HEK293 (cell line): Measurements from ENCODE around the gene PFDN6.
A peak's percentile ranks its signal among the peaks of the same experiment; 100 is the strongest.

Experiments used
- GLI2 ChIP-seq: fragments of 450-650 bp; formaldehyde crosslinking; IDR thresholded peaks from 2 replicates; pipeline ENCODE4; 2017; ENCODE audit warnings: missing biosample characterization, missing genetic modification characterization, low read depth, borderline replicate concordance
- GLI4 ChIP-seq: fragments of 450-650 bp; formaldehyde crosslinking; IDR thresholded peaks from 2 replicates; pipeline ENCODE4 v1.5.1; 2016; ENCODE audit warnings: missing biosample characterization, missing genetic modification characterization
- HOXA7 ChIP-seq: sonication (generic); formaldehyde crosslinking; IDR thresholded peaks from 2 replicates; pipeline ENCODE4 v1.8.1; 2022; ENCODE audit warnings: missing genetic modification reagents, borderline replicate concordance
- HOXD13 ChIP-seq: sonication (generic); formaldehyde crosslinking; IDR thresholded peaks from 2 replicates; pipeline ENCODE4 v1.8.0; 2022; ENCODE audit warnings: missing genetic modification reagents, borderline replicate concordance
- KLF10 ChIP-seq: fragments of 450-650 bp; IDR thresholded peaks from 2 replicates; pipeline ENCODE4 v1.5.1; 2018; ENCODE audit warnings: missing biosample characterization, mild to moderate bottlenecking, missing genetic modification characterization
- MYNN ChIP-seq: fragments of 450-650 bp; formaldehyde crosslinking; IDR thresholded peaks from 2 replicates; pipeline ENCODE4 v1.5.1; 2016; ENCODE audit warnings: missing biosample characterization, missing genetic modification characterization, borderline replicate concordance
- PRDM1 ChIP-seq: fragments of 450-650 bp; formaldehyde crosslinking; IDR thresholded peaks from 2 replicates; pipeline ENCODE4; 2016; ENCODE audit warnings: missing biosample characterization, missing genetic modification characterization
- PRDM2 ChIP-seq: fragments of 450-650 bp; formaldehyde crosslinking; IDR thresholded peaks from 2 replicates; pipeline ENCODE4 v1.5.1; 2016; ENCODE audit warnings: missing biosample characterization, missing genetic modification characterization, borderline replicate concordance
- REST ChIP-seq: fragments of 450-650 bp; formaldehyde crosslinking; IDR thresholded peaks from 2 replicates; pipeline ENCODE4 v1.5.1; 2016; ENCODE audit warnings: missing biosample characterization, missing genetic modification characterization
- SCRT1 ChIP-seq: fragments of 450-650 bp; formaldehyde crosslinking; IDR thresholded peaks from 2 replicates; pipeline ENCODE4 v1.5.1; 2016; ENCODE audit warnings: missing biosample characterization, missing genetic modification characterization, borderline replicate concordance
- SP2 ChIP-seq: fragments of 450-650 bp; formaldehyde crosslinking; IDR thresholded peaks from 2 replicates; pipeline ENCODE4 v1.5.1; 2016; ENCODE audit warnings: missing biosample characterization, missing genetic modification characterization
- TRIM28 ChIP-seq: IDR thresholded peaks from 2 replicates; pipeline ENCODE4 v1.6.1; 2011; ENCODE audit warnings: low read length, control low read depth, borderline replicate concordance
- WT1 ChIP-seq: fragments of 450-650 bp; formaldehyde crosslinking; IDR thresholded peaks from 2 replicates; pipeline ENCODE4 v1.5.1; 2016; ENCODE audit warnings: missing biosample characterization, missing genetic modification characterization
- ZBTB7A ChIP-seq: fragments of 450-650 bp; formaldehyde crosslinking; IDR thresholded peaks from 2 replicates; pipeline ENCODE4 v1.5.1; 2016; ENCODE audit warnings: low read depth, missing biosample characterization, missing genetic modification characterization
- ZBTB8A ChIP-seq: fragments of 450-650 bp; formaldehyde crosslinking; IDR thresholded peaks from 2 replicates; pipeline ENCODE4 v1.5.1; 2016; ENCODE audit warnings: missing biosample characterization, missing genetic modification characterization
- ZNF132 ChIP-seq: fragments of 450-650 bp; formaldehyde crosslinking; IDR thresholded peaks from 2 replicates; pipeline ENCODE4 v1.5.1; 2017; ENCODE audit warnings: missing biosample characterization, missing genetic modification characterization, borderline replicate concordance
- ZNF157 ChIP-seq: fragments of 450-650 bp; formaldehyde crosslinking; IDR thresholded peaks from 2 replicates; pipeline ENCODE4 v1.5.1; 2016; ENCODE audit warnings: missing biosample characterization, missing genetic modification characterization
- ZNF184 ChIP-seq: fragments of 450-650 bp; IDR thresholded peaks from 2 replicates; pipeline ENCODE4 v1.5.1; 2018; ENCODE audit warnings: missing biosample characterization, mild to moderate bottlenecking, missing genetic modification characterization
- ZNF239 ChIP-seq: fragments of 450-650 bp; formaldehyde crosslinking; IDR thresholded peaks from 2 replicates; pipeline ENCODE4 v1.5.1; 2016; ENCODE audit warnings: missing biosample characterization, missing genetic modification characterization
- ZNF24 ChIP-seq: fragments of 450-650 bp; formaldehyde crosslinking; IDR thresholded peaks from 2 replicates; pipeline ENCODE4 v1.5.1; 2016; ENCODE audit warnings: missing biosample characterization, missing genetic modification characterization
- ZNF404 ChIP-seq: fragments of 450-650 bp; formaldehyde crosslinking; IDR thresholded peaks from 2 replicates; pipeline ENCODE4 v1.5.1; 2017; ENCODE audit warnings: missing biosample characterization, missing genetic modification characterization
- ZNF433 ChIP-seq: fragments of 450-650 bp; formaldehyde crosslinking; IDR thresholded peaks from 2 replicates; pipeline ENCODE4 v1.5.1; 2016; ENCODE audit warnings: missing biosample characterization, missing genetic modification characterization, low read depth
- ZNF473 ChIP-seq: fragments of 450-650 bp; formaldehyde crosslinking; IDR thresholded peaks from 2 replicates; pipeline ENCODE4 v1.5.1; 2017; ENCODE audit warnings: missing biosample characterization, missing genetic modification characterization
- ZNF701 ChIP-seq: fragments of 450-650 bp; formaldehyde crosslinking; IDR thresholded peaks from 2 replicates; pipeline ENCODE4 v1.5.1; 2016; ENCODE audit warnings: missing biosample characterization, missing genetic modification characterization
- ZNF747 ChIP-seq: fragments of 450-650 bp; formaldehyde crosslinking; IDR thresholded peaks from 2 replicates; pipeline ENCODE4 v1.5.1; 2016; ENCODE audit warnings: missing biosample characterization, missing genetic modification characterization
- ZNF791 ChIP-seq: fragments of 450-650 bp; formaldehyde crosslinking; IDR thresholded peaks from 2 replicates; pipeline ENCODE4 v1.5.1; 2016; ENCODE audit warnings: missing biosample characterization, missing genetic modification characterization
- ZNF843 ChIP-seq: fragments of 450-650 bp; formaldehyde crosslinking; IDR thresholded peaks from 2 replicates; pipeline ENCODE4 v1.5.1; 2016; ENCODE audit warnings: missing biosample characterization, missing genetic modification characterization
- TF ChIP-seq, protein P1 (sequence below): fragments of 450-650 bp; formaldehyde crosslinking; IDR thresholded peaks from 2 replicates; pipeline ENCODE4 v1.5.1; 2016; ENCODE audit warnings: missing biosample characterization, missing genetic modification characterization
- TF ChIP-seq, protein P2 (sequence below): fragments of 450-650 bp; IDR thresholded peaks from 2 replicates; pipeline ENCODE4 v1.5.1; 2018; ENCODE audit warnings: missing biosample characterization, missing genetic modification characterization

The PFDN6 gene

DNA sequence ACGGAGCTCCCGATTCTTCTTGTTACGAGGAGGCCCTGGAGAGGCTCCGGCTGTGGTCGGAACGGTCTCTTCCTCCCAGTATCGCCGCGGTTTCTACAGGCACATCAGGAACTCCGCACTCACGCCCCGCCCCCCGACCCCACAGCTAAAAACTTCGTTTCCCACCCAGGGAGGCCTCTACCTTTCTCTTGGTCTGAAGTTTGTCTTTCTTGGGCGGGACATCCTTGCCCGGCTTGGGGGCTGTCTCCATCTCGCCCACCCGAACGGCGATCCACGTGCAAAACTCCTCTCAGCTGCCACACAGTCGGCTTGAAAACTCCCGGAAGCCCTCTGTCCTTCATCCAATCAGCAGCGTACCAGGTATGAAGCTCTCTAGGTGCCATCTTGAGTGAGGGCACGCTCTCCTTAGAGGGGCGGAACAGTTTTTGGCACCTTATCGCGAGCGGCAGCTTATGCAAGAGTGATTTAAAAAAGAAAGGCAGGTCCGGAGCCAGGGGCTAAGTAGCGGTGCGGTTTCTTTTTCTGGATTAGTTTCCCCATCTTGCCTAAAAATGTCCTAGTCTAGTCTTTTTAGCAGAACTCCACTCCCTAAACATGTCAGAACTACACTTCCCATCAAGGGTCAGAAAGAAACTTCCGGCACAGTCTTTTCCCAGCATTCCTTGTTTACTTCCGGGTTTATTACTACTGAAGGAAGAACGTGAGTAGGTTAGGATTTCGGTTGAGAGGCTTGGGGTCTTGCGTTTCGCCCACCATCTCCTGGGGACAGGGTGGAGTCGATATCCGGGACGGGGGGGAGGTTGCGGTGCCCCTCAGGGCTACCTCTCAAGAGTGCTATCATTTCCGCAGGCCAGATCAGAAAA lies at the start of gene PFDN6, which contains the start of gene WDR46 (continued):
- TF ChIP-seq, protein P1, sequence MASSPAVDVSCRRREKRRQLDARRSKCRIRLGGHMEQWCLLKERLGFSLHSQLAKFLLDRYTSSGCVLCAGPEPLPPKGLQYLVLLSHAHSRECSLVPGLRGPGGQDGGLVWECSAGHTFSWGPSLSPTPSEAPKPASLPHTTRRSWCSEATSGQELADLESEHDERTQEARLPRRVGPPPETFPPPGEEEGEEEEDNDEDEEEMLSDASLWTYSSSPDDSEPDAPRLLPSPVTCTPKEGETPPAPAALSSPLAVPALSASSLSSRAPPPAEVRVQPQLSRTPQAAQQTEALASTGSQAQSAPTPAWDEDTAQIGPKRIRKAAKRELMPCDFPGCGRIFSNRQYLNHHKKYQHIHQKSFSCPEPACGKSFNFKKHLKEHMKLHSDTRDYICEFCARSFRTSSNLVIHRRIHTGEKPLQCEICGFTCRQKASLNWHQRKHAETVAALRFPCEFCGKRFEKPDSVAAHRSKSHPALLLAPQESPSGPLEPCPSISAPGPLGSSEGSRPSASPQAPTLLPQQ (tag by site-specific recombination) = no peak
- no peak for TF ChIP-seq ZNF701 (tag by site-specific recombination)
- 0 out of 2 replicates have a peak, but pooled peaks have one; percentile 38 for TF ChIP-seq ZBTB7A (tag by site-specific recombination)
- TF ChIP-seq ZNF791 (tag by site-specific recombination) = no peak
- no peak for TF ChIP-seq MYNN (tag by site-specific recombination)
- no peak for TF ChIP-seq ZNF404 (tag by site-specific recombination)
- no peak for TF ChIP-seq ZNF433 (tag by site-specific recombination)
- TF ChIP-seq ZNF24 (tag by site-specific recombination) = no peak
- no peak for TF ChIP-seq ZNF132 (tag by site-specific recombination)
- TF ChIP-seq WT1 (tag by site-specific recombination) = peak; percentile 28; the same call in 1 of the 2 replicates
- no peak for TF ChIP-seq PRDM1 (tag by site-specific recombination)
- no peak for TF ChIP-seq HOXA7 (CRISPR knock-in tag)
- TF ChIP-seq ZNF184 (tag by site-specific recombination) = no peak
- no peak for TF ChIP-seq TRIM28
- no peak for TF ChIP-seq ZNF843 (tag by site-specific recombination)
- TF ChIP-seq ZNF157 (tag by site-specific recombination) = no peak
- TF ChIP-seq ZNF239 (tag by site-specific recombination) = no peak
- TF ChIP-seq SP2 = peak; percentile 87
- no peak for TF ChIP-seq SCRT1 (tag by site-specific recombination)
- TF ChIP-seq ZBTB8A (tag by site-specific recombination) = no peak
- TF ChIP-seq GLI4 (tag by site-specific recombination) = no peak
- no peak for TF ChIP-seq REST (tag by site-specific recombination)
- TF ChIP-seq, protein P2, sequence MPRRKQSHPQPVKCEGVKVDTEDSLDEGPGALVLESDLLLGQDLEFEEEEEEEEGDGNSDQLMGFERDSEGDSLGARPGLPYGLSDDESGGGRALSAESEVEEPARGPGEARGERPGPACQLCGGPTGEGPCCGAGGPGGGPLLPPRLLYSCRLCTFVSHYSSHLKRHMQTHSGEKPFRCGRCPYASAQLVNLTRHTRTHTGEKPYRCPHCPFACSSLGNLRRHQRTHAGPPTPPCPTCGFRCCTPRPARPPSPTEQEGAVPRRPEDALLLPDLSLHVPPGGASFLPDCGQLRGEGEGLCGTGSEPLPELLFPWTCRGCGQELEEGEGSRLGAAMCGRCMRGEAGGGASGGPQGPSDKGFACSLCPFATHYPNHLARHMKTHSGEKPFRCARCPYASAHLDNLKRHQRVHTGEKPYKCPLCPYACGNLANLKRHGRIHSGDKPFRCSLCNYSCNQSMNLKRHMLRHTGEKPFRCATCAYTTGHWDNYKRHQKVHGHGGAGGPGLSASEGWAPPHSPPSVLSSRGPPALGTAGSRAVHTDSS (tag by site-specific recombination) = no peak
- TF ChIP-seq GLI2 (tag by site-specific recombination) = no peak
- no peak for TF ChIP-seq PRDM2 (tag by site-specific recombination)
- no peak for TF ChIP-seq ZNF747
- no peak for TF ChIP-seq ZNF473 (tag by site-specific recombination)
- 0 out of 2 replicates have a peak, but pooled peaks have one; percentile 21 for TF ChIP-seq KLF10 (tag by site-specific recombination)
- TF ChIP-seq HOXD13 (CRISPR knock-in tag) = no peak
